ENCODE data around the gene PRG3. TPM values are rescaled to one million over a fixed set of nuclear protein-coding genes. Genes with fewer than 3 reads are reported as not detected.
A peak's percentile ranks its signal among the peaks of the same experiment; 100 is the strongest.

The PRG3 gene
- total and polyA plus RNA-seq, 9 of the 15 experiments (the other 6 are each of a cell fraction or from before 2014, with no cell fraction given) = 0.18 to 0.55 (median 0.38) TPM; not detected in 6

DNA sequence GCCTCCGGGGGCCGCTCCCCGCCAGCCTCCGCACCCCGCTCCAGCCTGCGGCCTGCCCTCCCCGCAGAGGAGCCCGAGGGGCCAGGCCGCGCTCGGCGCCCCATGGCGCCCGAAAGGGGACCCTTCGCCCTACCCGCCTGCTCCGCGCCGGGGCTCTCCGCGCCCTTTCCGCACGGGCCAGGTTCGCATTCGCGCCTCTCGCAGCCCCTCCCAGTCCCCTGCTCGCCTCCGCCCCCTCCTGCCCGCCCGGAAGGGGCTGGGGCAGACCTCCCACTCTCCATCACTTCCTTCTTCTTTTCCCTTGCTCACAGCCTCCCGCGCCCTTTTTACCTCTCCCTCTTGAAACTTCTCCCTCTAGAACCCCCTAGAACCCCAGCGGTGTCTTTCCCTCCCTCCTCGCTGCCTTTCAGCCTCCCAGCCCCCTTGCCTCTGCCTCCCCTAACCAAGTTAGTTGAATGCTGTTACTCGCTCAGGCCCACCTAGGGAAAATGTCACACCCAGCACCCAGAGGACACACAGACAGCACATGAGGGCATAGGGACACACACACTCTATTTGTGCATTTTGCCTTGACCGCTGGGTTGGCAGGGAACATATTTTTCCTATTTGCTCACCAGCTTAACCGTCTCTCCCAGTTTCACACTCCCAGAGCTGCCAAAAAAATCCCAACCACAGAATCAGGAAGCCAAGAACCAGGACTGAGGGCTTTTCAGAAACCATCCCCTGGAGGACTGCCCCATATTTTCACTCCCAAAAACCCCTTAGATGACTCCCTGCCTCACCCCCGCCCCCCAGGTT lies 46.2 kb upstream of the PRG3 start, which contains the start of gene SLC43A3 (continued):
- TF ChIP-seq SMAD4 (CRISPR knock-in tag; conservative IDR thresholded peaks at IDR 0.05) = no peak
- TF ChIP-seq ZBTB7A (IDR thresholded peaks at IDR 0.05; ENCODE audit: borderline replicate concordance, control insufficient read depth, low read depth, low read length) = peak; percentile 96
- no peak for TF ChIP-seq EZH2 (IDR thresholded peaks at IDR 0.05; ENCODE audit: borderline replicate concordance, low read depth, low read length)
- TF ChIP-seq, protein P1, sequence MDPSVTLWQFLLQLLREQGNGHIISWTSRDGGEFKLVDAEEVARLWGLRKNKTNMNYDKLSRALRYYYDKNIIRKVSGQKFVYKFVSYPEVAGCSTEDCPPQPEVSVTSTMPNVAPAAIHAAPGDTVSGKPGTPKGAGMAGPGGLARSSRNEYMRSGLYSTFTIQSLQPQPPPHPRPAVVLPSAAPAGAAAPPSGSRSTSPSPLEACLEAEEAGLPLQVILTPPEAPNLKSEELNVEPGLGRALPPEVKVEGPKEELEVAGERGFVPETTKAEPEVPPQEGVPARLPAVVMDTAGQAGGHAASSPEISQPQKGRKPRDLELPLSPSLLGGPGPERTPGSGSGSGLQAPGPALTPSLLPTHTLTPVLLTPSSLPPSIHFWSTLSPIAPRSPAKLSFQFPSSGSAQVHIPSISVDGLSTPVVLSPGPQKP (CRISPR knock-in tag; IDR thresholded peaks at IDR 0.05) = no peak
- TF ChIP-seq, protein P2, sequence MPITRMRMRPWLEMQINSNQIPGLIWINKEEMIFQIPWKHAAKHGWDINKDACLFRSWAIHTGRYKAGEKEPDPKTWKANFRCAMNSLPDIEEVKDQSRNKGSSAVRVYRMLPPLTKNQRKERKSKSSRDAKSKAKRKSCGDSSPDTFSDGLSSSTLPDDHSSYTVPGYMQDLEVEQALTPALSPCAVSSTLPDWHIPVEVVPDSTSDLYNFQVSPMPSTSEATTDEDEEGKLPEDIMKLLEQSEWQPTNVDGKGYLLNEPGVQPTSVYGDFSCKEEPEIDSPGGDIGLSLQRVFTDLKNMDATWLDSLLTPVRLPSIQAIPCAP (CRISPR knock-in tag; IDR thresholded peaks at IDR 0.05; ENCODE audit: borderline replicate concordance) = no peak
- 0 out of 2 replicates have a peak, but pooled peaks have one; percentile 20 for TF ChIP-seq LEF1 (IDR thresholded peaks at IDR 0.05)
- TF ChIP-seq MCM3 (IDR thresholded peaks at IDR 0.05) = no peak
- no peak for TF ChIP-seq PCBP2 (IDR thresholded peaks at IDR 0.05; ENCODE audit: low read depth, low read length, poor library complexity, severe bottlenecking)
- TF ChIP-seq POLR2G (IDR thresholded peaks at IDR 0.05; ENCODE audit: low read depth, low read length) = peak; percentile 98
- TF ChIP-seq KDM2B (CRISPR knock-in tag; IDR thresholded peaks at IDR 0.05) = no peak
- TF ChIP-seq, protein P3, sequence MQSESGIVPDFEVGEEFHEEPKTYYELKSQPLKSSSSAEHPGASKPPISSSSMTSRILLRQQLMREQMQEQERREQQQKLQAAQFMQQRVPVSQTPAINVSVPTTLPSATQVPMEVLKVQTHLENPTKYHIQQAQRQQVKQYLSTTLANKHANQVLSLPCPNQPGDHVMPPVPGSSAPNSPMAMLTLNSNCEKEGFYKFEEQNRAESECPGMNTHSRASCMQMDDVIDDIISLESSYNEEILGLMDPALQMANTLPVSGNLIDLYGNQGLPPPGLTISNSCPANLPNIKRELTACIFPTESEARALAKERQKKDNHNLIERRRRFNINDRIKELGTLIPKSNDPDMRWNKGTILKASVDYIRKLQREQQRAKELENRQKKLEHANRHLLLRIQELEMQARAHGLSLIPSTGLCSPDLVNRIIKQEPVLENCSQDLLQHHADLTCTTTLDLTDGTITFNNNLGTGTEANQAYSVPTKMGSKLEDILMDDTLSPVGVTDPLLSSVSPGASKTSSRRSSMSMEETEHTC (IDR thresholded peaks at IDR 0.05) = no peak
- TF ChIP-seq MYNN (IDR thresholded peaks at IDR 0.05) = no peak
- no peak for TF ChIP-seq MYNN (CRISPR knock-in tag; IDR thresholded peaks at IDR 0.05)
- TF ChIP-seq SMARCE1 (IDR thresholded peaks at IDR 0.05) = peak; percentile 73; the same call in 1 of the 2 replicates
- TF ChIP-seq ZNF3 (CRISPR knock-in tag; IDR thresholded peaks at IDR 0.05) = no peak
- TF ChIP-seq ETV1 (tag; conservative IDR thresholded peaks at IDR 0.05; ENCODE audit: low read depth) = peak; percentile 61; the same call in 1 of the 2 replicates
- TF ChIP-seq HNRNPH1 (optimal IDR thresholded peaks at IDR 0.05; ENCODE audit: low read depth, low read length) = no peak
- TF ChIP-seq, protein P4, sequence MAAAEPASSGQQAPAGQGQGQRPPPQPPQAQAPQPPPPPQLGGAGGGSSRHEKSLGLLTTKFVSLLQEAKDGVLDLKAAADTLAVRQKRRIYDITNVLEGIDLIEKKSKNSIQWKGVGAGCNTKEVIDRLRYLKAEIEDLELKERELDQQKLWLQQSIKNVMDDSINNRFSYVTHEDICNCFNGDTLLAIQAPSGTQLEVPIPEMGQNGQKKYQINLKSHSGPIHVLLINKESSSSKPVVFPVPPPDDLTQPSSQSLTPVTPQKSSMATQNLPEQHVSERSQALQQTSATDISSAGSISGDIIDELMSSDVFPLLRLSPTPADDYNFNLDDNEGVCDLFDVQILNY (CRISPR knock-in tag; IDR thresholded peaks at IDR 0.05) = no peak
- peak; percentile 56; the same call in 1 of the 2 replicates for TF ChIP-seq MYC (IDR thresholded peaks at IDR 0.05; ENCODE audit: low read depth, low read length)
- no peak for TF ChIP-seq MYC (CRISPR knock-in tag; IDR thresholded peaks at IDR 0.05; ENCODE audit: borderline replicate concordance, low read depth)
- peak; percentile 50; the same call in 1 of the 2 replicates for TF ChIP-seq GABPB1 (CRISPR knock-in tag; IDR thresholded peaks at IDR 0.05)
- 0 out of 2 replicates have a peak, but pooled peaks have one; percentile 23 for TF ChIP-seq JUN (IDR thresholded peaks at IDR 0.05; ENCODE audit: borderline replicate concordance, low read depth, low read length)
- no peak for TF ChIP-seq JUN (CRISPR knock-in tag; IDR thresholded peaks at IDR 0.05; ENCODE audit: borderline replicate concordance)

Measured in K562 (cell line).